CD4-positive, alpha-beta memory T cell (primary cell): ENCODE results near the gene WWC1. TPM values are rescaled to one million over a fixed set of nuclear protein-coding genes. Genes with fewer than 3 reads are reported as not detected.
"Not testable (repeated sequence)": the region's sequence is repeated elsewhere in the genome, so short reads cannot be mapped to it uniquely, and the experiment has no call there.

Source experiments
- CTCF ChIA-PET: fragments of 350-600 bp; sonication (Branson Sonifier 250); formaldehyde crosslinking; loops from one replicate; lab custom pipeline; 2021; ENCODE audit warnings: inconsistent platforms; ENCODE audit not compliant: partially characterized antibody; lab: Charles Lee
- POLR2A ChIA-PET: fragments of 350-600 bp; sonication (Branson Sonifier 250); formaldehyde crosslinking; loops from one replicate; lab custom pipeline; 2021; ENCODE audit not compliant: partially characterized antibody; lab: Charles Lee
- DNase-seq, 5 donors: peaks; one replicate each; pipeline versions ENCODE4 v3.0.0 to v3.0.0-alpha.2; 2020 to 2022; ENCODE audit warnings: mixed read lengths in 1 of 5
- H3K27ac ChIP-seq: one replicate; pipeline ENCODE4 v1.7.0; 2013; ENCODE audit warnings: low read depth, low read length
- H3K27me3 ChIP-seq: 2 replicates; pipeline ENCODE4 v1.7.0; 2013; ENCODE audit warnings: mild to moderate bottlenecking, low read length, moderate library complexity; ENCODE audit not compliant: insufficient read depth
- H3K36me3 ChIP-seq: 2 replicates; pipeline ENCODE4 v1.7.0; 2013; ENCODE audit warnings: mild to moderate bottlenecking, low read length, moderate library complexity; ENCODE audit not compliant: insufficient read depth
- H3K4me1 ChIP-seq: 2 replicates; pipeline ENCODE4 v1.7.0; 2013; ENCODE audit warnings: mild to moderate bottlenecking, low read length, moderate library complexity; ENCODE audit not compliant: insufficient read depth
- H3K4me3 ChIP-seq, 2 donors: one replicate each; pipeline ENCODE4 v1.7.0; 2013; ENCODE audit warnings: low read length in 2 of 2, mild to moderate bottlenecking in 1 of 2
- H3K9me3 ChIP-seq, 2 donors: one replicate each; pipeline ENCODE4 v1.7.0; 2013; ENCODE audit warnings: low read length in 2 of 2, control low read depth in 1 of 2; ENCODE audit not compliant: control insufficient read depth in 1 of 2
- H3K27ac Mint-ChIP-seq, 7 donors: one replicate each; pipeline ENCODE4 v1.8.0; 2020 to 2021; ENCODE audit warnings: mixed read lengths in 7 of 7, mild to moderate bottlenecking in 6 of 7, inconsistent platforms in 3 of 7, moderate library complexity in 3 of 7
- H3K27me3 Mint-ChIP-seq, 2 donors: one replicate each; pipeline ENCODE4 v1.8.0; 2020 to 2021; ENCODE audit warnings: mixed read lengths in 2 of 2
- H3K36me3 Mint-ChIP-seq, 2 donors: one replicate each; pipeline ENCODE4 v1.8.0; 2020 to 2021; ENCODE audit warnings: mixed read lengths in 2 of 2, inconsistent platforms in 1 of 2, mild to moderate bottlenecking in 1 of 2
- H3K4me1 Mint-ChIP-seq, 4 donors: one replicate each; pipeline ENCODE4 v1.8.0; 2020 to 2021; ENCODE audit warnings: mixed read lengths in 4 of 4, mild to moderate bottlenecking in 1 of 4
- H3K4me3 Mint-ChIP-seq, 8 donors: one replicate each; pipeline ENCODE4 v1.8.0; 2020 to 2021; ENCODE audit warnings: mixed read lengths in 8 of 8, mild to moderate bottlenecking in 7 of 8, moderate library complexity in 6 of 8, inconsistent platforms in 3 of 8
- H3K9me3 Mint-ChIP-seq, 8 donors: one replicate each; pipeline ENCODE4 v1.8.0; 2020 to 2021; ENCODE audit warnings: mixed read lengths in 8 of 8, mild to moderate bottlenecking in 5 of 8, inconsistent platforms in 3 of 8, moderate library complexity in 1 of 8
- intact Hi-C: fragments of 100-400 bp; cut with micrococcal nuclease; formaldehyde crosslinking; loops from one replicate; pipeline ENCODE4 v1.15.1; 2023
- polyA plus RNA-seq, 2 donors: library from polyadenylated mRNA; unstranded; fragments of 300-500 nt; fragmentation: Illumina TruSeq; gene quantifications; one replicate each; pipeline ENCODE4 v1.2.3, GENCODE V29; 2021
- total RNA-seq, 2 experiments: library from RNA; stranded (reverse); gene quantifications; one replicate each; pipeline ENCODE4 v1.2.3, GENCODE V29; 2021

The WWC1 gene
- total and polyA plus RNA-seq, 4 experiments from 2014 or later = 0.22 to 2.7 (median 1.5) TPM

GRCh38 chr5:168434746-168435321 is 143.4 kb downstream of the WWC1 start:
- peaks cover 0 to 6% (median 0%) of the 10 kb centered on the region in 4 donors for H3K4me1 Mint-ChIP-seq
- no peaks in the 10 kb centered on the region for H3K36me3 ChIP-seq
- CTCF ChIA-PET = interaction anchor here (1.0 kb wide), 1 partner anchor 157 kb away, joined by 3 read pairs; no protein-coding TSS in a partner anchor
- H3K27me3 Mint-ChIP-seq = no peaks in the 10 kb centered on the region
- H3K4me3 ChIP-seq = no peak overlapping the region
- H3K36me3 Mint-ChIP-seq = peaks cover 0 to 17% of the 10 kb centered on the region in 2 donors
- H3K27me3 ChIP-seq = no peaks in the 10 kb centered on the region
- H3K9me3 ChIP-seq = no peaks in the 10 kb centered on the region
- intact Hi-C loops = no loop called here
- no peak overlapping the region for H3K27ac ChIP-seq
- peaks cover 0 to 2% (median 0%) of the 10 kb centered on the region in 8 donors for H3K9me3 Mint-ChIP-seq
- H3K4me1 ChIP-seq = no peaks in the 10 kb centered on the region
- H3K4me3 Mint-ChIP-seq = no peak overlapping the region
- POLR2A ChIA-PET = no interaction called here
- DNase-seq = no peak
- no peak overlapping the region for H3K27ac Mint-ChIP-seq

- H3K36me3 ChIP-seq, H3K27me3 Mint-ChIP-seq, intact Hi-C loops, H3K27ac ChIP-seq, H3K9me3 Mint-ChIP-seq, H3K4me1 Mint-ChIP-seq, H3K4me1 ChIP-seq, H3K27me3 ChIP-seq, H3K4me3 ChIP-seq, CTCF ChIA-PET, DNase-seq, H3K4me3 Mint-ChIP-seq, POLR2A ChIA-PET, H3K27ac Mint-ChIP-seq, H3K9me3 ChIP-seq: not testable (repeated sequence)
- H3K36me3 Mint-ChIP-seq = peaks cover 0 to 17% of the 10 kb centered on the region in 2 donors
Observed at GRCh38 chr5:168435340-168435739, 143.9 kb downstream of the WWC1 start.

- no peak overlapping the region for H3K4me3 Mint-ChIP-seq
Observed at GRCh38 chr5:168438349-168438748, 146.9 kb downstream of the WWC1 start.

GRCh38 chr5:168443533-168443932 is 152.1 kb downstream of the WWC1 start:
- Mint-ChIP-seq H3K36me3 (peaks cover 0 to 2% of the 10 kb centered on the region in 2 donors), H3K27me3 (no peaks in the 10 kb centered on the region), H3K4me1 (no peaks in the 10 kb centered on the region), H3K4me3 (no peak overlapping the region), H3K27ac (no peak overlapping the region), H3K9me3 (no peaks in the 10 kb centered on the region)
- no peaks in the 10 kb centered on the region for H3K36me3 ChIP-seq
- no peaks in the 10 kb centered on the region for H3K27me3 ChIP-seq
- CTCF ChIA-PET = interaction anchor here (0.6 to 1.4 kb wide), 2 partner anchors 12 to 14 kb away, joined by 3 to 5 read pairs; no protein-coding TSS in a partner anchor
- POLR2A ChIA-PET = no interaction called here
- H3K9me3 ChIP-seq = no peaks in the 10 kb centered on the region
- no peaks in the 10 kb centered on the region for H3K4me1 ChIP-seq
- H3K27ac ChIP-seq = no peak overlapping the region
- intact Hi-C loops = no loop called here
- no peak overlapping the region for H3K4me3 ChIP-seq
- DNase-seq = no peak

More at GRCh38 chr5:168438349-168438748, 146.9 kb downstream of the WWC1 start:
- no peaks in the 10 kb centered on the region for H3K9me3 ChIP-seq
- no peaks in the 10 kb centered on the region for H3K4me1 ChIP-seq
- ChIA-PET CTCF (interaction anchor here (1.7 kb wide), 1 partner anchor 168 kb away, joined by 6 read pairs; no protein-coding TSS in a partner anchor), POLR2A (no interaction called here)
- H3K36me3 ChIP-seq = no peaks in the 10 kb centered on the region
- DNase-seq = no peak
- Mint-ChIP-seq H3K27ac (no peak overlapping the region), H3K9me3 (no peaks in the 10 kb centered on the region), H3K4me1 (peaks cover 0 to 1% (median 0%) of the 10 kb centered on the region in 4 donors), H3K27me3 (no peaks in the 10 kb centered on the region), H3K36me3 (peaks cover 0 to 17% of the 10 kb centered on the region in 2 donors)
- H3K27me3 ChIP-seq = no peaks in the 10 kb centered on the region
- no peak overlapping the region for H3K4me3 ChIP-seq
- intact Hi-C loops = no loop called here
- H3K27ac ChIP-seq = no peak overlapping the region

- no peaks in the 10 kb centered on the region for H3K4me1 ChIP-seq
- ChIA-PET POLR2A (no interaction called here), CTCF (interaction anchor here (0.6 kb wide), 1 partner anchor 15 kb away, joined by 5 read pairs; no protein-coding TSS in a partner anchor)
- DNase-seq = no peak
- H3K36me3 ChIP-seq = no peaks in the 10 kb centered on the region
- Mint-ChIP-seq H3K4me1 (no peaks in the 10 kb centered on the region), H3K36me3 (peaks cover 0 to 2% of the 10 kb centered on the region in 2 donors), H3K4me3 (no peak overlapping the region), H3K27ac (no peak overlapping the region), H3K27me3 (no peaks in the 10 kb centered on the region), H3K9me3 (no peaks in the 10 kb centered on the region)
- no peak overlapping the region for H3K4me3 ChIP-seq
- intact Hi-C loops = no loop called here
- no peaks in the 10 kb centered on the region for H3K9me3 ChIP-seq
- no peaks in the 10 kb centered on the region for H3K27me3 ChIP-seq
- H3K27ac ChIP-seq = no peak overlapping the region
Observed at GRCh38 chr5:168443950-168444700, 152.7 kb downstream of the WWC1 start.

GRCh38 chr5:168446983-168447619 is 155.7 kb downstream of the WWC1 start:
- H3K4me3 ChIP-seq = no peak overlapping the region
- H3K36me3 ChIP-seq = no peaks in the 10 kb centered on the region
- Mint-ChIP-seq H3K9me3 (no peaks in the 10 kb centered on the region), H3K36me3 (no peaks in the 10 kb centered on the region), H3K4me3 (no peak overlapping the region), H3K27me3 (no peaks in the 10 kb centered on the region), H3K27ac (no peak overlapping the region), H3K4me1 (no peaks in the 10 kb centered on the region)
- no peaks in the 10 kb centered on the region for H3K4me1 ChIP-seq
- H3K27ac ChIP-seq = no peak overlapping the region
- H3K27me3 ChIP-seq = no peaks in the 10 kb centered on the region
- no peak for DNase-seq
- no peaks in the 10 kb centered on the region for H3K9me3 ChIP-seq
- ChIA-PET POLR2A (no interaction called here), CTCF (no interaction called here)
- intact Hi-C loops = no loop called here

- no peaks in the 10 kb centered on the region for H3K36me3 Mint-ChIP-seq
- ChIA-PET CTCF (no interaction called here), POLR2A (no interaction called here)
- no peaks in the 10 kb centered on the region for H3K9me3 ChIP-seq
- H3K4me3 ChIP-seq = no peak overlapping the region
- no peaks in the 10 kb centered on the region for H3K27me3 ChIP-seq
- intact Hi-C loops = no loop called here
- H3K4me1 Mint-ChIP-seq = no peaks in the 10 kb centered on the region
- H3K4me1 ChIP-seq = no peaks in the 10 kb centered on the region
- no peaks in the 10 kb centered on the region for H3K9me3 Mint-ChIP-seq
- H3K27me3 Mint-ChIP-seq = no peaks in the 10 kb centered on the region
- DNase-seq = no peak
- no peaks in the 10 kb centered on the region for H3K36me3 ChIP-seq
- no peak overlapping the region for H3K4me3 Mint-ChIP-seq
- peak overlapping the region in 1 of 7 donors; percentile 10 for H3K27ac Mint-ChIP-seq
- no peak overlapping the region for H3K27ac ChIP-seq
Observed at GRCh38 chr5:168447808-168448207, 156.4 kb downstream of the WWC1 start.
